ENCODE measurements around the gene C6orf47.

DNA sequence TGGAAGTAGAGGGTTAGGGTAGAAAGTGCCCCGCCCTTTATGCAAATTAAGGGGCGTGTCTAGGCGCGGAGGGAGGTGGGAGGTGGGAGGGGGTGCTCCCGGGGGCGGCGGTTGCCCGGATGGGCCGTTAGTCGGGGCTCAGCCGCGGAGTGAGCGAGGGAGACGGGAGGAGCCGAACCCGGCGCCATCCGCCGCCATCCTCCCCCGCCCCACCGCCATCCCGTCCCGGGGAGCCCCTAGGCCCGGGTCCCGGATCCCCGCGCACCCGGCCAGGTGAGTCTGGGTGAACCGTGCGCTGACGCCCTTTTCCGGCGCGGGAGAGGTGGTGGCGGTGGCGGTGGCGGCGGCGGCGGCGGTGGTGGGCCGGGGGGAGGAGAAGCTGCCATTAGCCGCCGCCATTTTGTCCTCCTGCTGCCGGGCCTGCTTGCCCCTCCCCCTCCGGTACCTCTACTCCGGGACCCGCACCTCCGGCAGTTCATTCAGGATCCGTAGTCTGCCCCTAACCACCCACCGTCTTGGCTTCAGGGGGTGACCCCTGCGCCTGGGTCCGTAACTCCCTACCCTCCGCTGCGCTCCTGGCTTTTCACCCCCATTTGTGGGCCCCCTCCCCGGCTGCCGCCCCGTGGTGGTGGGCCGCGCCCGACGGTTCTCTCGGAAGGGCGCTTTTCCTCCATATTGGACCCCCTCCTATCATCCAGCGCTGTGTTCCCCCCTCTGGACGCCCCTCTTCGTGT lies 39.8 kb downstream of the C6orf47 start, which contains the start of gene PRRC2A:
- TF ChIP-seq EZH2 (IDR thresholded peaks at IDR 0.05; ENCODE audit: borderline replicate concordance, control insufficient read depth, low read depth, low read length) (no peak), BRCA1 (IDR thresholded peaks at IDR 0.05; ENCODE audit: low read depth, low read length) (no peak), FOXK2 (IDR thresholded peaks at IDR 0.05) (no peak)
- TF ChIP-seq, protein P1, sequence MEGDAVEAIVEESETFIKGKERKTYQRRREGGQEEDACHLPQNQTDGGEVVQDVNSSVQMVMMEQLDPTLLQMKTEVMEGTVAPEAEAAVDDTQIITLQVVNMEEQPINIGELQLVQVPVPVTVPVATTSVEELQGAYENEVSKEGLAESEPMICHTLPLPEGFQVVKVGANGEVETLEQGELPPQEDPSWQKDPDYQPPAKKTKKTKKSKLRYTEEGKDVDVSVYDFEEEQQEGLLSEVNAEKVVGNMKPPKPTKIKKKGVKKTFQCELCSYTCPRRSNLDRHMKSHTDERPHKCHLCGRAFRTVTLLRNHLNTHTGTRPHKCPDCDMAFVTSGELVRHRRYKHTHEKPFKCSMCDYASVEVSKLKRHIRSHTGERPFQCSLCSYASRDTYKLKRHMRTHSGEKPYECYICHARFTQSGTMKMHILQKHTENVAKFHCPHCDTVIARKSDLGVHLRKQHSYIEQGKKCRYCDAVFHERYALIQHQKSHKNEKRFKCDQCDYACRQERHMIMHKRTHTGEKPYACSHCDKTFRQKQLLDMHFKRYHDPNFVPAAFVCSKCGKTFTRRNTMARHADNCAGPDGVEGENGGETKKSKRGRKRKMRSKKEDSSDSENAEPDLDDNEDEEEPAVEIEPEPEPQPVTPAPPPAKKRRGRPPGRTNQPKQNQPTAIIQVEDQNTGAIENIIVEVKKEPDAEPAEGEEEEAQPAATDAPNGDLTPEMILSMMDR (IDR thresholded peaks at IDR 0.05 in 2 of 3, conservative IDR thresholded peaks at IDR 0.05 in 1 of 3; ENCODE audit: control insufficient read depth in 2 of 3, extremely low read depth in 1 of 3, insufficient read depth in 1 of 3, low read depth in 3 of 3, low read length in 3 of 3) = no peak
